ENCODE results near the gene INSL3.

The INSL3 gene

GRCh38 chr19:17843908-17844490 lies 22.7 kb upstream of the INSL3 start:
- DNase-seq, result no peak

GRCh38 chr19:17843292-17843827 lies 22.0 kb upstream of the INSL3 start:
- no peak for DNase-seq

GRCh38 chr19:17842663-17843291 lies 21.5 kb upstream of the INSL3 start:
- DNase-seq, result no peak

- DNase-seq, result peak; percentile 69 to 73
Observed at GRCh38 chr19:17841810-17842662, 20.7 kb upstream of the INSL3 start.

- no peak for DNase-seq
Observed at GRCh38 chr19:17841371-17841809, 20.1 kb upstream of the INSL3 start.

GRCh38 chr19:17840019-17840418 lies 18.7 kb upstream of the INSL3 start:
- DNase-seq, result no peak

GRCh38 chr19:17837972-17838371 lies 16.7 kb upstream of the INSL3 start:
- DNase-seq, result no peak

GRCh38 chr19:17836530-17836929 lies 15.2 kb upstream of the INSL3 start:
- DNase-seq, result no peak

GRCh38 chr19:17835182-17836006 lies 14.1 kb upstream of the INSL3 start:
- no peak for DNase-seq

- no peak for DNase-seq
Observed at GRCh38 chr19:17834350-17835181, 13.2 kb upstream of the INSL3 start.

GRCh38 chr19:17832443-17833208 lies 11.3 kb upstream of the INSL3 start:
- no peak for DNase-seq

- DNase-seq, result no peak
Observed at GRCh38 chr19:17831419-17831888, 10.1 kb upstream of the INSL3 start.

- DNase-seq, result peak; percentile 49 to 58
Observed at GRCh38 chr19:17830567-17831418, 9.5 kb upstream of the INSL3 start.

- peak; percentile 14 to 34 for DNase-seq
Observed at GRCh38 chr19:17829855-17830566, 8.7 kb upstream of the INSL3 start.

- DNase-seq, result no peak
Observed at GRCh38 chr19:17826508-17827056, 5.3 kb upstream of the INSL3 start.

- no peak for DNase-seq
Observed at GRCh38 chr19:17824339-17824738, 3.0 kb upstream of the INSL3 start.

- DNase-seq, result no peak
Observed at GRCh38 chr19:17817668-17818363, 3.5 kb downstream of the INSL3 start.

- no peak for DNase-seq
Observed at GRCh38 chr19:17812099-17812498, 9.2 kb downstream of the INSL3 start.
